ENCODE data around the gene DTNBP1.

The DTNBP1 gene

GRCh38 chr6:15698471-15698870 lies 35.6 kb upstream of the DTNBP1 start:
- TF ChIP-seq CTCF (IDR thresholded peaks at IDR 0.05), result no peak
- no peaks in the 10 kb centered on the region for H3K36me3 ChIP-seq (ENCODE audit: control insufficient read depth, insufficient read depth, low read length)
- no peaks in the 10 kb centered on the region for H3K4me1 ChIP-seq
- H3K4me2 ChIP-seq (ENCODE audit: low read length), result no peak overlapping the region
- H3K27me3 ChIP-seq (ENCODE audit: control insufficient read depth, insufficient read depth, low read length), result no peaks in the 10 kb centered on the region
- no peak overlapping the region for H2AFZ ChIP-seq
- H3K4me3 ChIP-seq (ENCODE audit: low read depth, low read length), result no peak overlapping the region
- H3K27ac ChIP-seq, result no peak overlapping the region
- H3K9ac ChIP-seq, result no peak overlapping the region
- H3K9me3 ChIP-seq (ENCODE audit: control insufficient read depth, low read length), result no peaks in the 10 kb centered on the region
- H3K79me2 ChIP-seq, result no peaks in the 10 kb centered on the region

- no peak for TF ChIP-seq CTCF (IDR thresholded peaks at IDR 0.05)
- Histone ChIP-seq H3K4me2 (ENCODE audit: low read length) (no peak overlapping the region), H3K27ac (no peak overlapping the region), H2AFZ (no peak overlapping the region), H3K79me2 (no peaks in the 10 kb centered on the region), H3K9ac (no peak overlapping the region), H3K4me1 (no peaks in the 10 kb centered on the region), H3K9me3 (ENCODE audit: control insufficient read depth, low read length) (no peaks in the 10 kb centered on the region), H3K4me3 (ENCODE audit: low read depth, low read length) (no peak overlapping the region), H3K27me3 (ENCODE audit: control insufficient read depth, insufficient read depth, low read length) (no peaks in the 10 kb centered on the region), H3K36me3 (ENCODE audit: control insufficient read depth, insufficient read depth, low read length) (no peaks in the 10 kb centered on the region)
Observed at GRCh38 chr6:15697895-15698294, 35.1 kb upstream of the DTNBP1 start.

- H3K9ac ChIP-seq, result no peak overlapping the region
Observed at GRCh38 chr6:15691250-15691869, 28.5 kb upstream of the DTNBP1 start.

GRCh38 chr6:15690510-15690909 lies 27.7 kb upstream of the DTNBP1 start:
- Histone ChIP-seq H3K27ac (peak overlapping the region; percentile 17), H3K79me2 (no peaks in the 10 kb centered on the region), H3K4me2 (ENCODE audit: low read length) (peak overlapping the region; percentile 48), H3K9me3 (ENCODE audit: control insufficient read depth, low read length) (no peaks in the 10 kb centered on the region), H3K4me3 (ENCODE audit: low read depth, low read length) (peak overlapping the region; percentile 62), H3K9ac (no peak overlapping the region), H2AFZ (peak overlapping the region; percentile 65), H3K27me3 (ENCODE audit: control insufficient read depth, insufficient read depth, low read length) (no peaks in the 10 kb centered on the region), H3K4me1 (peaks cover 9% of the 10 kb centered on the region), H3K36me3 (ENCODE audit: control insufficient read depth, insufficient read depth, low read length) (no peaks in the 10 kb centered on the region)
- TF ChIP-seq CTCF (IDR thresholded peaks at IDR 0.05), result no peak

More at GRCh38 chr6:15691250-15691869, 28.5 kb upstream of the DTNBP1 start:
- Histone ChIP-seq H3K27ac (peak overlapping the region; percentile 5), H3K36me3 (ENCODE audit: control insufficient read depth, insufficient read depth, low read length) (no peaks in the 10 kb centered on the region), H3K4me1 (peaks cover 9% of the 10 kb centered on the region), H2AFZ (peak overlapping the region; percentile 65), H3K4me2 (ENCODE audit: low read length) (peak overlapping the region; percentile 71), H3K4me3 (ENCODE audit: low read depth, low read length) (peak overlapping the region; percentile 62), H3K9me3 (ENCODE audit: control insufficient read depth, low read length) (no peaks in the 10 kb centered on the region), H3K79me2 (no peaks in the 10 kb centered on the region), H3K27me3 (ENCODE audit: control insufficient read depth, insufficient read depth, low read length) (no peaks in the 10 kb centered on the region)
- TF ChIP-seq CTCF (IDR thresholded peaks at IDR 0.05), result peak; percentile 100
